Activated T-helper 2 cell treated with anti-CD3 and anti-CD28 coated beads, Interferon-gamma antibody, Interleukin-2, Interleukin-4, amounts not matched to agents 10 μg/mL and 5 μg/mL and 100 μg/mL, durations not matched to agents 14 hours and 24 hours and 36 hours (primary cell): ENCODE results near the gene KIAA0232. TPM values are rescaled to one million over a fixed set of nuclear protein-coding genes. Genes with fewer than 3 reads are reported as not detected.

Source experiments
- DNase-seq: peaks from one replicate; pipeline ENCODE4 v3.0.0; 2021; ENCODE audit warnings: low spot score
- H3K27ac Mint-ChIP-seq: one replicate; pipeline ENCODE4 v1.8.0; 2021; ENCODE audit warnings: mixed read lengths
- H3K27me3 Mint-ChIP-seq: one replicate; pipeline ENCODE4 v1.8.0; 2021; ENCODE audit warnings: low read depth, mixed read lengths
- H3K36me3 Mint-ChIP-seq: one replicate; pipeline ENCODE4 v1.8.0; 2021; ENCODE audit warnings: low read depth, mixed read lengths
- H3K4me1 Mint-ChIP-seq: one replicate; pipeline ENCODE4 v1.8.0; 2021; ENCODE audit warnings: low read depth, mixed read lengths
- H3K4me3 Mint-ChIP-seq: one replicate; pipeline ENCODE4 v1.8.0; 2021; ENCODE audit warnings: low read depth, mild to moderate bottlenecking, moderate library complexity, mixed read lengths
- H3K9me3 Mint-ChIP-seq: one replicate; pipeline ENCODE4 v1.8.0; 2021; ENCODE audit warnings: mixed read lengths
- intact Hi-C: fragments of 100-400 bp; cut with micrococcal nuclease; formaldehyde crosslinking; loops from one replicate; pipeline ENCODE4 v1.15.1; 2023
- total RNA-seq: library from RNA; stranded (reverse); gene quantifications from 2 replicates; pipeline ENCODE4 v1.2.3, GENCODE V29; 2022

The KIAA0232 gene, protein sequence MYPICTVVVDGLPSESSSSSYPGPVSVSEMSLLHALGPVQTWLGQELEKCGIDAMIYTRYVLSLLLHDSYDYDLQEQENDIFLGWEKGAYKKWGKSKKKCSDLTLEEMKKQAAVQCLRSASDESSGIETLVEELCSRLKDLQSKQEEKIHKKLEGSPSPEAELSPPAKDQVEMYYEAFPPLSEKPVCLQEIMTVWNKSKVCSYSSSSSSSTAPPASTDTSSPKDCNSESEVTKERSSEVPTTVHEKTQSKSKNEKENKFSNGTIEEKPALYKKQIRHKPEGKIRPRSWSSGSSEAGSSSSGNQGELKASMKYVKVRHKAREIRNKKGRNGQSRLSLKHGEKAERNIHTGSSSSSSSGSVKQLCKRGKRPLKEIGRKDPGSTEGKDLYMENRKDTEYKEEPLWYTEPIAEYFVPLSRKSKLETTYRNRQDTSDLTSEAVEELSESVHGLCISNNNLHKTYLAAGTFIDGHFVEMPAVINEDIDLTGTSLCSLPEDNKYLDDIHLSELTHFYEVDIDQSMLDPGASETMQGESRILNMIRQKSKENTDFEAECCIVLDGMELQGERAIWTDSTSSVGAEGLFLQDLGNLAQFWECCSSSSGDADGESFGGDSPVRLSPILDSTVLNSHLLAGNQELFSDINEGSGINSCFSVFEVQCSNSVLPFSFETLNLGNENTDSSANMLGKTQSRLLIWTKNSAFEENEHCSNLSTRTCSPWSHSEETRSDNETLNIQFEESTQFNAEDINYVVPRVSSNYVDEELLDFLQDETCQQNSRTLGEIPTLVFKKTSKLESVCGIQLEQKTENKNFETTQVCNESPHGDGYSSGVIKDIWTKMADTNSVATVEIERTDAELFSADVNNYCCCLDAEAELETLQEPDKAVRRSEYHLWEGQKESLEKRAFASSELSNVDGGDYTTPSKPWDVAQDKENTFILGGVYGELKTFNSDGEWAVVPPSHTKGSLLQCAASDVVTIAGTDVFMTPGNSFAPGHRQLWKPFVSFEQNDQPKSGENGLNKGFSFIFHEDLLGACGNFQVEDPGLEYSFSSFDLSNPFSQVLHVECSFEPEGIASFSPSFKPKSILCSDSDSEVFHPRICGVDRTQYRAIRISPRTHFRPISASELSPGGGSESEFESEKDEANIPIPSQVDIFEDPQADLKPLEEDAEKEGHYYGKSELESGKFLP (N-terminal part only)
- total RNA-seq = 13.6 and 15.9 TPM in 2 replicates

DNA sequence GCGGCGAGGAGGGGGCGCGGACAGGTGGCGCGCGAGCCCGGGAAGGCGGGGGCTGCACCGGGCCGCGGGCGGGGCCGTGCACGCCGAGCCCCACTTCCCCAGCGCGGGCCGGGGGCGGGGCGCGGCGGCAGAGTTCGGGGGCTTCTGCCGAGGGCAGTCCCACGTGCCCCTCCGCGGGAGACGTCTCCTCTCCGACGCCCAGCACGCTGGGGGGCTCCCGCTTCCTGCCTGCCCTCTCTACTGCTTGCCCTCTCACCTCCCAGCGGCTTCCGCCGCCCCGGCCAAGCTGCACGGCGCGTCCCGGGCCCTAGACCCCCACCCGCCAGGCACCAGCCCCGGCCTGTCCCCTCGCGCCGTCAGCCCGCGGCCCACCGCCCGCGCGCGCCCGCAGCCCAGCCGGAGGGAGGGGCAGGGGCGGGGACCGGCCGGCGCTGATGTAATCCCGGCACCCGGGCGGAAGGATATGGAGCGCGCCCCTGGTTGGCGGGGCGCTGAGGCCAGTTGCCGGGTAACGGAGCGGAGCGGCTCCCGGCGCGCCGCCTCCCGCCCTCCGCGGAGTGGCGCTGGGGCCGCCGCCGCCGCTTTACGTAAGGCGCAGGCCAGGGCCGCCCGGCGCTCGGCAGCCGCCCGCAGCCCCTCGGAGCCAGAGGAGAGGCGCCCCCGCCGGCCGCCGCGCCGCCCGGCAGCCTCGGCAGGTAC, at the start of gene KIAA0232:
Gene KIAA0232 (plus strand): TSS at position 581 of the 699 bp plus-strand sequence. CDS start 41,727 bp downstream, outside the sequence.
- no peaks in the 10 kb centered on the region for H3K9me3 Mint-ChIP-seq
- peaks cover 55% of the 10 kb centered on the region for H3K4me1 Mint-ChIP-seq
- H3K27me3 Mint-ChIP-seq = no peaks in the 10 kb centered on the region
- intact Hi-C loops = loop anchor here (1.0 to 5.0 kb wide), 7 partner anchors 73 to 286 kb away; partner anchors contain the start of genes GRPEL1, MRFAP1L1 and TBC1D14
- DNase-seq = peak; percentile 88
- peak within 1 kb of the TSS; percentile 75 for H3K27ac Mint-ChIP-seq
- H3K4me3 Mint-ChIP-seq = peak within 1 kb of the TSS; percentile 78
- H3K36me3 Mint-ChIP-seq = peaks cover 2% of the 10 kb centered on the region

GRCh38 chr4:6733358-6734164, 49.0 kb upstream of the KIAA0232 start:
- Mint-ChIP-seq H3K27me3 (peaks cover under 1% of the 10 kb centered on the region), H3K9me3 (no peaks in the 10 kb centered on the region), H3K4me1 (peaks cover 2% of the 10 kb centered on the region), H3K4me3 (no peak overlapping the region), H3K27ac (no peak overlapping the region), H3K36me3 (no peaks in the 10 kb centered on the region)
- intact Hi-C loops = no loop called here
- DNase-seq = no peak

- Mint-ChIP-seq H3K4me3 (no peak overlapping the region), H3K27me3 (peaks cover 2% of the 10 kb centered on the region), H3K4me1 (peaks cover 2% of the 10 kb centered on the region), H3K27ac (no peak overlapping the region), H3K9me3 (no peaks in the 10 kb centered on the region), H3K36me3 (no peaks in the 10 kb centered on the region)
- no peak for DNase-seq
- intact Hi-C loops = no loop called here
Observed at GRCh38 chr4:6734165-6734786, 48.3 kb upstream of the KIAA0232 start.

DNA sequence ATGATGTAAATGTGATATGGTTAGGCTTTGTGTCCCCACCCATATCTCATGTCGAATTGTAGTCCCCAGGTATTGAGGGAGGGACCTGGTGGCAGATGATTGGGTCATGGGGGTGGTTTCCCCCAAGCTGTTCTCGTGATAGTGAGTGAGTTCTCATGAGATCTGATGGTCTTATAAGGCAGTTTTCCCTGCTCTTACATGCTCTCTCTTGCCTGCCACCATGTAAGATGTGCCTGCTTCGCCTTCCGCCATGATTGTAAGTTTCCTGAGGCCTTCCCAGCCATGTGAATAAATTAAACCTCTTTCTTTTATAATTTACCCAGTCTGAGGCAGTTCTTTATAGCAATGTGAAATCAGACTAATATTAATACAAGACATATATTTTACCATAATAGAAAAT, 42.6 kb upstream of the KIAA0232 start:
- intact Hi-C loops = no loop called here
- H3K9me3 Mint-ChIP-seq = no peaks in the 10 kb centered on the region
- no peak overlapping the region for H3K4me3 Mint-ChIP-seq

GRCh38 chr4:6740347-6740746, 42.2 kb upstream of the KIAA0232 start:
- intact Hi-C loops = no loop called here
- Mint-ChIP-seq H3K4me3 (no peak overlapping the region), H3K36me3 (no peaks in the 10 kb centered on the region), H3K9me3 (no peaks in the 10 kb centered on the region), H3K27ac (no peak overlapping the region), H3K27me3 (peaks cover 6% of the 10 kb centered on the region), H3K4me1 (no peaks in the 10 kb centered on the region)
- DNase-seq = no peak

More for the DNA sequence above, 42.6 kb upstream of the KIAA0232 start:
- H3K36me3 Mint-ChIP-seq = no peaks in the 10 kb centered on the region
- peaks cover 5% of the 10 kb centered on the region for H3K27me3 Mint-ChIP-seq
- no peak overlapping the region for H3K27ac Mint-ChIP-seq
- no peaks in the 10 kb centered on the region for H3K4me1 Mint-ChIP-seq
- DNase-seq = no peak

DNA sequence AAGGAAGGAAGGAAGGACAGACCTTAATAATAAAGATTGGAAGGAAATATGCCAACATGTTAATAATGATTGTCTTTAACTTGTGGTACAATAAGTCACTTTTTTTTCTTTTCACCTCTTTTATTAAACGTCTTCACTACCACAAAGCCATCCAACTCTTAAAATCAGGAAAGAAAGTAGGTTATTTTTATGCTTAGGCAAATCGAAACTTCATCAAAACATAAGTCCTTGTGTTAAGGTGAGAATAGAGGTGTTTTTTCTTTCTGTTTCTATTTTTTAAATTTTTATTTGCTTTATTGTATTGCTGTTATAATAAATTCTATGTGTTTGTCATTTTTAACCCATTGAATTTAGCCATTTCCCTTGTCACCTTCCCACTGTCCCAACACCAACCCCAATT, 40.0 kb upstream of the KIAA0232 start:
- Mint-ChIP-seq H3K9me3 (no peaks in the 10 kb centered on the region), H3K4me3 (no peak overlapping the region), H3K4me1 (no peaks in the 10 kb centered on the region), H3K27me3 (peaks cover 6% of the 10 kb centered on the region), H3K36me3 (no peaks in the 10 kb centered on the region), H3K27ac (no peak overlapping the region)
- intact Hi-C loops = no loop called here
- DNase-seq = no peak

- Mint-ChIP-seq H3K4me3 (no peak overlapping the region), H3K27me3 (peaks cover 6% of the 10 kb centered on the region), H3K36me3 (no peaks in the 10 kb centered on the region), H3K27ac (no peak overlapping the region), H3K9me3 (no peaks in the 10 kb centered on the region), H3K4me1 (no peaks in the 10 kb centered on the region)
- intact Hi-C loops = no loop called here
- DNase-seq = no peak
Observed at GRCh38 chr4:6742989-6743388, 39.5 kb upstream of the KIAA0232 start.

- no peak overlapping the region for H3K27ac Mint-ChIP-seq
- peaks cover 8% of the 10 kb centered on the region for H3K4me1 Mint-ChIP-seq
- H3K36me3 Mint-ChIP-seq = no peaks in the 10 kb centered on the region
- no peak overlapping the region for H3K4me3 Mint-ChIP-seq
- H3K9me3 Mint-ChIP-seq = no peaks in the 10 kb centered on the region
- intact Hi-C loops = no loop called here
- H3K27me3 Mint-ChIP-seq = peaks cover 2% of the 10 kb centered on the region
- no peak for DNase-seq
Observed at GRCh38 chr4:6746721-6747293, 35.7 kb upstream of the KIAA0232 start.

GRCh38 chr4:6747294-6748051, 35.1 kb upstream of the KIAA0232 start:
- no peak for DNase-seq
- H3K9me3 Mint-ChIP-seq = no peaks in the 10 kb centered on the region
- no peaks in the 10 kb centered on the region for H3K36me3 Mint-ChIP-seq
- no peak overlapping the region for H3K4me3 Mint-ChIP-seq
- intact Hi-C loops = no loop called here
- no peak overlapping the region for H3K27ac Mint-ChIP-seq
- H3K27me3 Mint-ChIP-seq = peaks cover 2% of the 10 kb centered on the region
- peaks cover 9% of the 10 kb centered on the region for H3K4me1 Mint-ChIP-seq

GRCh38 chr4:6748286-6748685, 34.2 kb upstream of the KIAA0232 start:
- peaks cover 2% of the 10 kb centered on the region for H3K27me3 Mint-ChIP-seq
- no peaks in the 10 kb centered on the region for H3K36me3 Mint-ChIP-seq
- no peak overlapping the region for H3K27ac Mint-ChIP-seq
- H3K4me3 Mint-ChIP-seq = no peak overlapping the region
- no peak for DNase-seq
- intact Hi-C loops = no loop called here
- H3K4me1 Mint-ChIP-seq = peaks cover 9% of the 10 kb centered on the region
- H3K9me3 Mint-ChIP-seq = no peaks in the 10 kb centered on the region
